HUES6 (cell line): ENCODE data around the gene HOXD3.

Experiments used
- H3K27ac ChIP-seq: 2 replicates; pipeline ENCODE4 v1.7.0; 2013; ENCODE audit warnings: low read depth, mild to moderate bottlenecking, low read length, inconsistent platforms
- H3K27me3 ChIP-seq: 2 replicates; pipeline ENCODE4 v1.6.1; 2013; ENCODE audit warnings: low read length; ENCODE audit not compliant: control insufficient read depth, insufficient read depth
- H3K36me3 ChIP-seq: 2 replicates; pipeline ENCODE4 v1.6.1; 2013; ENCODE audit warnings: low read length; ENCODE audit not compliant: control insufficient read depth, insufficient read depth
- H3K4me1 ChIP-seq: 2 replicates; pipeline ENCODE4 v1.6.1; 2013; ENCODE audit warnings: low read length; ENCODE audit not compliant: control insufficient read depth, insufficient read depth
- H3K4me3 ChIP-seq: 2 replicates; pipeline ENCODE4 v1.5.1; 2013; ENCODE audit warnings: low read depth, low read length
- H3K9ac ChIP-seq: one replicate; pipeline ENCODE4 v1.6.1; 2013; ENCODE audit warnings: mild to moderate bottlenecking, low read length
- H3K9me3 ChIP-seq: 2 replicates; pipeline ENCODE4 v1.6.1; 2013; ENCODE audit warnings: low read depth, low read length; ENCODE audit not compliant: control insufficient read depth, insufficient read depth

The HOXD3 gene

DNA sequence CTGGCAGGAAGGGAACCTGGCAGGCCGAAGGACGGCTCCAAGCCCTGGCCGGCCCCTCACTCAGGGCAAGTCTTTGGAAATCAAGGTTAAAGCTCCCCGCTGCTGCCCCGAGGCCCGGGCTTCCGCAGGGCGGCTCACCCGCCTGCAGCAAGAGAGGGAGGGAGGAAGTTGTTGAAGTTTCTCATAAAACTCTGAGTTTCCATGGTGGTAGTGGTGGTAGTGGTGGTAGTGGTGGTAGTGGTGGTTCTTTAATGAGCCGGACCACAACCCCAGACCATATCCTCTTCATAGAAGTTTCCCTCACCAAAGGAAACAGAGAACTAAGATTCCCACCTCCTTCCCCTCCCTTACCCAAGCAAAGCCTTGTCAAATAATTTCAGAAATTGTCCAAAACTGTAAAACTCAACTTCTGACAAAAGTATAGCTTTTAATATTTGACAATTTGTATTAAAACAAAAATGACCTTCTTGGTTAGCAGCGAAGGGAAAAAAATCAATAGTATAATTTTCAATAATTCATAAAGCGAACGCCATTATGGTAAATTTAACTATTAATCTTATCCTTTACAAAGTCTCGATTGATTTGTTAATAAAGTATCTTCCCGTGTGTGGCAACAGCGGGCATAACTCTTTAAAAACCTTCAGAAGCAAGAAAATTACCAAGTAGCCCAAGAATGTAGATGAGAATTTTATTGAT is 42.0 kb upstream of the HOXD3 start:
- no peaks in the 10 kb centered on the region for H3K9me3 ChIP-seq
- H3K27ac ChIP-seq = no peak overlapping the region
- no peak overlapping the region for H3K9ac ChIP-seq
- H3K4me1 ChIP-seq = no peaks in the 10 kb centered on the region
- peaks cover 100% of the 10 kb centered on the region for H3K27me3 ChIP-seq
- no peaks in the 10 kb centered on the region for H3K36me3 ChIP-seq
- H3K4me3 ChIP-seq = no peak overlapping the region

DNA sequence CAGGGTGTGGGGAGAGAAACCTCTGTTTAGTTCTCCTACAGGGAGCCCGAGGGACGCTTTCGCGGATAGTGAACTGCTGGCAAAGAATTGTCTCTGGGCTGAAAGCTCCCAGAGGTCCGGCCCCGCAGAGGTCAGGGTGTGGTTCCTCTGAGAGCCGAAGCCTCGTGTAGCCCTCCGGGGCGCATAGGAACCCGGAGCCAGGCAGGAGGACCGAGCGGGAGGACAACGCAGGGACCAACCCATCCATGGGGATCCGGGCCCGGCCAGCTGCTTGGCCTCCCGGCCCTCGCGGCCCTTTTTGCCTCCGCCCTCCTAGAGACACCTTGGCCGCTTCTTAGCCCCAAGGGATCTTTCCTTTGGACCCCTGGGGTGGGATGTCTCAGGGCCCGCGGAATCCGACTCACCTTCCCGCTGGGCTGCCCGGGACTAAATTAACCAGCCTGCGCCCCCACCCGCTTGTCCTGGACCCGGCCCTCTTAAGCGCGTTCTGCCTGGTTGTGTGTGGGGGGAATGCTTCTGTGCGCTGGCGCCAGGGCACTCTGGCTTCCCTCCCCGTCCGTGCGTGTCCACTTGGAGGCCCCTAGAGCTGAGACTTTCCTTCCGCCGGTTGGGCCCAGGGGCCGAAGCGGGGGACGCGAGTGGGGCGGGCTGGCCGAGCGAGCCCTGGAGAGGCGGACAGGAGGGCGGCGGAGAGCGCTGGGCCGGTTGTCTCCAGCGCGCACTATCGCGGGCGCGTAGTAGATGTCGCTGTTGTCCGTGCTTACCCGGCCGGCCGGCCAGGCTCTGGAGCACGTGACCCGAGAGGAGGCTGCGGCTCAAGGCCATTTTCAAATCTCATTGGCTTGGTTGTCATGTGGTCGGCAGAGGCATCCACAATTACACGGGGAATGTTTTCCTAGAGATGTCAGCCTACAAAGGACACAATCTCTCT is 41.0 kb upstream of the HOXD3 start, which contains the start of gene HOXD10:
Gene HOXD10, plus strand, starts transcription at position 896 of the 931 bp plus-strand sequence. CDS start 56 bp downstream, outside the sequence.
- H3K4me3 ChIP-seq = peak within 1 kb of the TSS; percentile 44
- peaks cover 100% of the 10 kb centered on the region for H3K27me3 ChIP-seq
- H3K9me3 ChIP-seq = no peaks in the 10 kb centered on the region
- no peak within 1 kb of the TSS for H3K9ac ChIP-seq
- H3K36me3 ChIP-seq = no peaks in the 10 kb centered on the region
- no peak within 1 kb of the TSS for H3K27ac ChIP-seq
- no peaks in the 10 kb centered on the region for H3K4me1 ChIP-seq

DNA sequence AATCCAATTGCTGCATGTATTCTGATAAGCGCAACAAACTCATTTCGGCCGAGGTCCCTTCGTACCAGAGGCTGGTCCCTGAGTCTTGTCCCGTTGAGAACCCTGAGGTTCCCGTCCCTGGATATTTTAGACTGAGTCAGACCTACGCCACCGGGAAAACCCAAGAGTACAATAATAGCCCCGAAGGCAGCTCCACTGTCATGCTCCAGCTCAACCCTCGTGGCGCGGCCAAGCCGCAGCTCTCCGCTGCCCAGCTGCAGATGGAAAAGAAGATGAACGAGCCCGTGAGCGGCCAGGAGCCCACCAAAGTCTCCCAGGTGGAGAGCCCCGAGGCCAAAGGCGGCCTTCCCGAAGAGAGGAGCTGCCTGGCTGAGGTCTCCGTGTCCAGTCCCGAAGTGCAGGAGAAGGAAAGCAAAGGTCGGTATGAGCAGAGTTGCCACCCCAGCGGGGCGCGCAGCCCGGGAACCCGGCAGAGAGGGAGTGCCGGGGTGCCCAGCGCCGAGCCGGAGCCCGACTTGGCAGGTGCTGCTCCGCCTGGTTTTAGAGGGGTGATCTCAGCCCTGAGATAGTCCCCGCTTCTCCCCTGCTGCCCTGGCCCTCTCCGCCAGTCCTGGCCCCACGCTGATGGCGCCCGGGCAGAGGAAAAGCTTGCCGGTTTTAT is 39.8 kb upstream of the HOXD3 start:
- Histone ChIP-seq H3K4me1 (no peaks in the 10 kb centered on the region), H3K36me3 (no peaks in the 10 kb centered on the region), H3K9ac (no peak overlapping the region), H3K4me3 (no peak overlapping the region), H3K9me3 (no peaks in the 10 kb centered on the region), H3K27ac (no peak overlapping the region), H3K27me3 (peaks cover 100% of the 10 kb centered on the region)

DNA sequence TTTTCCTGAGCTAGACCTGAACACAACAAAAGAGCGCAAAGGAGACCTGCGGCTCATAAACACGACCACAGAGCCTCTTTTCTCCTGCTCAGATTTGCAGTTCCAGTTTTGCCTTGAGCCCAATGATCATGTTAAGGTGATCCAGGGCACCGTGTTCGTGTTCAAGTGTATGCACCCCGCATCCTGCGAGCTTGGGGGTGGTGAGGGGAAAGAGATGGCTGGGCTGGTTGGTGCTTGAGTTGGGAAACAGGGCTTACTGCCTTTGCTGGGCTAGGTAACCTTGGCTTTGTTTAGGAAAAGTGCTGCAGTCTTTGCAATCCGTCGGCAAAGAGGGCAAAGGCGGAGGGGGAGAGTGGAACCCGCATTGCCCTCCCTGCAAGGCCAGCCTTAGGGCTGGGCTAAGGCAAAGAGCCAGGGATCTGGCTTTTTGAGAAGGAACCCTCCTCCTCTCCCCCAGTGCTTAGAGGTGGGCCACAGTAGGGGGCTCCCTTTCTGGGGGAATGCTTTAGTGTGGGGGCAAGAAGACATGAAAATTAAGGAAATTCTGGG is 39.2 kb upstream of the HOXD3 start:
- Histone ChIP-seq H3K27me3 (peaks cover 100% of the 10 kb centered on the region), H3K27ac (no peak overlapping the region), H3K9ac (no peak overlapping the region), H3K4me1 (no peaks in the 10 kb centered on the region), H3K9me3 (no peaks in the 10 kb centered on the region), H3K36me3 (no peaks in the 10 kb centered on the region), H3K4me3 (no peak overlapping the region)

DNA sequence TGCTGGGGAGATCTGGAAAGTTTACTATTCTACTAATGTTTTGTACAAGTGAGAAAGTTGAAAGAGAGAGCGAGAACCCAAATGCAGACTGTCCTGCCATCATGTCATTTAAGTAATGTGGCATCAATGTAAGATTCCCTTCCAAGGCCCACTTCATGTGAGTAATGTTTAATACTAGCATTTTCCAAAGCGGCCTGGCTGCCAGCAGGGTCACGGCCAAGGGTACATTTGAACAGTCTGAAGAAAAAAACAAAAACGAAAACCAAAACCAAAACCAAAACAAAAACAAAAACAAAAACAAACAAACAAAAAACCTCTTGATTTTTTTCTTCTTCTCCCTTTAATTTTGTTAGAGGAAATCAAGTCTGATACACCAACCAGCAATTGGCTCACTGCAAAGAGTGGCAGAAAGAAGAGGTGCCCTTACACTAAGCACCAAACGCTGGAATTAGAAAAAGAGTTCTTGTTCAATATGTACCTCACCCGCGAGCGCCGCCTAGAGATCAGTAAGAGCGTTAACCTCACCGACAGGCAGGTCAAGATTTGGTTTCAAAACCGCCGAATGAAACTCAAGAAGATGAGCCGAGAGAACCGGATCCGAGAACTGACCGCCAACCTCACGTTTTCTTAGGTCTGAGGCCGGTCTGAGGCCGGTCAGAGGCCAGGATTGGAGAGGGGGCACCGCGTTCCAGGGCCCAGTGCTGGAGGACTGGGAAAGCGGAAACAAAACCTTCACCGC is 38.3 kb upstream of the HOXD3 start:
- Histone ChIP-seq H3K36me3 (no peaks in the 10 kb centered on the region), H3K9me3 (no peaks in the 10 kb centered on the region), H3K9ac (no peak overlapping the region), H3K27me3 (peaks cover 100% of the 10 kb centered on the region), H3K4me1 (no peaks in the 10 kb centered on the region), H3K4me3 (no peak overlapping the region), H3K27ac (no peak overlapping the region)

DNA sequence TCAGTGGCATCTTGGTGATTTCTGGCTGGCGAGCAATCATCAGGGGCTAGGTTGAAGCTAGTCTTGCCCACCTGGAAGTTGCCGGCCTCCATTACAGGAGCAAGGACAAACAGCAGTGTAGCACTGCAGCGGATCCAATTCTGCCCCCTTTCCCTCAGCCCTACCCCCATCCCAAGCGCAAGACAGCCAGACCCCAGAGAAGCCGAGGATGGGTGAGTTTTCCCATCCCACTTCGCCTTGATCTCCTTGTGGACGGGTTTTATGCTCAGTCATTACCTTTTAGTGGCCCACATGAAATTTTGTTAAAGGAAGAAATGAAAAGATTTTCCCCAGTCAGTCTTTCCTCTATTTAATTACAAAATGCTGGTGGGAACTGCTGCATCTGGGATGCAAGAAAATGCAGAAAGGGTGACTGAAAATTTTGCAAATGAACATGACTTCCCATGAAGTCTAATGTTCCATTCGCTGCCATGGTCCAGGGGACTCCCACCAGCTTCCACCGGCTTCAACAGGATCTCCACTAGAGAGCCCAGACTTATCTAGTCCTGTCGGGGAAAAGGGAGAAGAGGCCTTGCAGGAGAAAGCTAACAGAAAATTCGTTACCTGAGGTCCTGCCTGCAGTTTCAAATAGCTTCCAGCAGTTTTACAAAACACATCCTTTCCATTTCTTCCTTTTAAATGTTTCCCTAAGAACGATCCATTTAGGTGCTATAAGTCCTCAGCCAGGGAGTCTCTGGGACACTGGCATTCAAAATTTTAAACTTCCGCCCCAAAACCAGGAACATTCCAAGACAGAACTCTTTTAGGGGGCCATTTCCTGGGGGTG is 36.5 kb upstream of the HOXD3 start:
- no peaks in the 10 kb centered on the region for H3K4me1 ChIP-seq
- peak overlapping the region; percentile 61 for H3K9ac ChIP-seq
- H3K27ac ChIP-seq = no peak overlapping the region
- peaks cover 100% of the 10 kb centered on the region for H3K27me3 ChIP-seq
- H3K4me3 ChIP-seq = no peak overlapping the region; the same call in 1 of the 2 replicates
- H3K36me3 ChIP-seq = no peaks in the 10 kb centered on the region
- H3K9me3 ChIP-seq = no peaks in the 10 kb centered on the region

DNA sequence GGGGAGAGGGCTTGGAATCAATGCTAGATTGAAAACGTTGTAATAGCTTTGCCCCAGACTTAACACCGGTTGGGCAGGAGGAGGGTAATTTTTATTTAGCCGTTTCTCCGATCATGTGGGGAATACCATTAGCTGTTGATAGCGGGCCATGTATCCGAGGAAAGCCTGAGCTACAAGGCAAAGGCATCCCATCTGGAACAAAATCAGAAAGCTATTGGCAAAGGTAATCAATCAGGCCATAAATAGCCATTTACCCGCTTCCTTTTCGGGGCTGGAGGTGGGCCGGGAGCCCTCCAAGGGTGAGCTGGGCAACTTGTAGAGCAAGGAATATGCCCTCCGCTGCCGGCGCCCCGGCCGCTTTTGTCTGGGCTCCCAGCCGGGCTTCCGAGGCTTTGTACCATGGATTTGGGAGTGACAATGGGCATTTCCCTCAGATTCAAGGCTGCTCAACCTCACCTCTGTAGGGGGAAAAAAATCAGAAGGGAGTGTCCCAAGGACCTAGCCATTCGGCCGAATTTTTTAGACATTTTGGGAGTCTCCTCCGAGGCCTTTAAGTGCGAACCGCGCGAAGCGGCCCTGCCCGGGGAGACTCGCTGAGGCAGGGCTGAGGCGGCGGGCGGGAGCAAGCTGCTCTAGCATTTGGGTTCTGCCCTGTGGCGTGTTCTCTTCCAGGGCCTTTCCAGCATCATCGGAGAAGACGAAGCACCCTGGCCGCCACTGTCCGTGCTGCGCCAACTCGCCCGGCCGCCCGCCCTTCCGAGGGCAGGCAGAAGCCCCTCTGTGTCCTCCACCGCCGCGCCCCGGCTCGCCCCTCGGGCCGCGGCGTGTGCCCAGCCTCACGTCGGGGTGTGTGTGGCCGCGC is 35.7 kb upstream of the HOXD3 start:
- Histone ChIP-seq H3K36me3 (no peaks in the 10 kb centered on the region), H3K9ac (peak overlapping the region; percentile 61), H3K4me3 (peak overlapping the region; percentile 31), H3K27me3 (peaks cover 100% of the 10 kb centered on the region), H3K27ac (no peak overlapping the region), H3K9me3 (no peaks in the 10 kb centered on the region), H3K4me1 (no peaks in the 10 kb centered on the region)

DNA sequence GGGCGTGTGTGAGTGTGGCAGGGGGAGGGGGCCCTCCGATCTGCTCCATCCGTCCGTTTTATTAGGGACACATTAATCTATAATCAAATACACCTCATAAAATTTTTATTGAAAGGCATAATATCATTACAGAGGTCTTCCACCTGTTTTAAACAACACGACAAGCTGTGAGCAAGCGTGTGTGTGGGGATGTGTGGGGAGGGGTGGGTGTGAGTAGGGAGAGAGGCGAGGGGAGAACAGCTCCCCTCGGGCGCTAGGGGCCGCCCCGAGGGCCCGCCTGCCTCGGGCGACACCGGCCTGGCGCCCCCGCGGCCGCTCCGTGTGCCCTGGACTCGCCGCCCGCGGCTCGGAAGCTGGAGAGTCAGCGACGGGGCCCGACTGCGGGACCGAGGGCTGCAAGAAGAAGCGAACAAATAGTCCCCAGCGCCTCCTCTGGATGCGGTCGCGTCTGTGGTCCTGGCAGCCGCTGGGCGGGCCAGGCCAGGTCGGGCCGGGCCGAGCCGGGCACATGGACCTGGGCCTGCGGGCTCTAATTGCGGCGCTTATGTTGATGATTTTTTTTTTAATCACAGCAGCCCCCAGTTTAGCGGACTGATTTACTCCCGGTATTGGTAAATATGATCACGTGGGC is 34.9 kb upstream of the HOXD3 start:
- H3K27ac ChIP-seq = peak overlapping the region; percentile 2; the same call in 1 of the 2 replicates
- no peaks in the 10 kb centered on the region for H3K36me3 ChIP-seq
- no peaks in the 10 kb centered on the region for H3K4me1 ChIP-seq
- H3K9me3 ChIP-seq = no peaks in the 10 kb centered on the region
- peak overlapping the region; percentile 69 for H3K9ac ChIP-seq
- peaks cover 100% of the 10 kb centered on the region for H3K27me3 ChIP-seq
- peak overlapping the region; percentile 57 for H3K4me3 ChIP-seq
